ENCODE data around the gene DSN1.

DNA sequence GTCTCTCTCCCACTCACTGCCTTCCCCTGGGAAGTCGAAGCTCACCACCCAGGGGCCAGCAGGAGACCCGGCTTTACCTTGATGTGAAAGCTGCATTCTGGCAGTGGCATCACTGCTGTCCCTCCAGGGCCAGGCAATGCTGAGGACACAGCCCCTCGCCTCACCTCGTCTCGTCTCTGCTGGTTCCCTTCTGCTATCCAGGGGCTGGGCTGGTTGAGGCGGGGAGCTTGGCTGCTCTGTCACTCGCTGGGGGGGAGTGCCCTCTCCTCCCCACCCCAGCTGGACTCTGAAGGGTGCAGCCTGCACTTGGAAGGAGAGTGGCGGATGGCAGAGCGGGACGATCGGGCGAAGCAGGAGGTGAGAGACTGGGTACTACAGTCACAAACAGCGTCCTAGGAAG, 12.7 kb upstream of the DSN1 start:
- no peak for TF ChIP-seq POLR2A (IDR thresholded peaks at IDR 0.05)
- TF ChIP-seq, protein P1, sequence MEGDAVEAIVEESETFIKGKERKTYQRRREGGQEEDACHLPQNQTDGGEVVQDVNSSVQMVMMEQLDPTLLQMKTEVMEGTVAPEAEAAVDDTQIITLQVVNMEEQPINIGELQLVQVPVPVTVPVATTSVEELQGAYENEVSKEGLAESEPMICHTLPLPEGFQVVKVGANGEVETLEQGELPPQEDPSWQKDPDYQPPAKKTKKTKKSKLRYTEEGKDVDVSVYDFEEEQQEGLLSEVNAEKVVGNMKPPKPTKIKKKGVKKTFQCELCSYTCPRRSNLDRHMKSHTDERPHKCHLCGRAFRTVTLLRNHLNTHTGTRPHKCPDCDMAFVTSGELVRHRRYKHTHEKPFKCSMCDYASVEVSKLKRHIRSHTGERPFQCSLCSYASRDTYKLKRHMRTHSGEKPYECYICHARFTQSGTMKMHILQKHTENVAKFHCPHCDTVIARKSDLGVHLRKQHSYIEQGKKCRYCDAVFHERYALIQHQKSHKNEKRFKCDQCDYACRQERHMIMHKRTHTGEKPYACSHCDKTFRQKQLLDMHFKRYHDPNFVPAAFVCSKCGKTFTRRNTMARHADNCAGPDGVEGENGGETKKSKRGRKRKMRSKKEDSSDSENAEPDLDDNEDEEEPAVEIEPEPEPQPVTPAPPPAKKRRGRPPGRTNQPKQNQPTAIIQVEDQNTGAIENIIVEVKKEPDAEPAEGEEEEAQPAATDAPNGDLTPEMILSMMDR (IDR thresholded peaks at IDR 0.05) = no peak
- no peak for TF ChIP-seq POLR2AphosphoS5 (IDR thresholded peaks at IDR 0.05)
- TF ChIP-seq EP300 (IDR thresholded peaks at IDR 0.05) = no peak
